Lower leg skin (tissue), 4 donors: ENCODE data around the gene SMIM36. TPM values are rescaled to one million over a fixed set of nuclear protein-coding genes. Genes with fewer than 3 reads are reported as not detected.
"Not testable (repeated sequence)": the region's sequence is repeated elsewhere in the genome, so short reads cannot be mapped to it uniquely, and the experiment has no call there.

ENCODE experiments used
- DNase-seq, 2 donors: peaks; one replicate each; pipeline ENCODE4 v3.0.0-alpha.2; 2019; ENCODE audit warnings: low spot score in 2 of 2
- H3K4me3 ChIP-seq: fragments of 200-600 bp; sonication (generic); 2 replicates; pipeline ENCODE4 v1.5.1; 2017; ENCODE audit warnings: mild to moderate bottlenecking, low read depth; ENCODE audit not compliant: poor library complexity, severe bottlenecking
- CTCF ChIP-seq, 3 donors: fragments of 450-650 bp; IDR thresholded peaks; one replicate each; pipeline ENCODE4 v1.5.1; 2016; ENCODE audit warnings: antibody characterized with exemption in 3 of 3, mild to moderate bottlenecking in 3 of 3, moderate library complexity in 2 of 3
- POLR2A ChIP-seq, 2 donors: fragments of 450-650 bp; IDR thresholded peaks; one replicate each; pipeline ENCODE4 v1.6.1; 2016 to 2017; ENCODE audit warnings: antibody characterized with exemption in 2 of 2, mild to moderate bottlenecking in 1 of 2, moderate library complexity in 1 of 2
- WGBS, 2 donors: methylation state at CpG; one replicate each; pipeline ENCODE4 v1.1.5; 2018; 5-methylcytosine and 5-hydroxymethylcytosine counted together
- intact Hi-C: fragments of 100-400 bp; cut with DNase I; formaldehyde crosslinking; loops from one replicate; pipeline ENCODE4 v1.15.0; 2023; ENCODE audit warnings: low total_unique reads
- total RNA-seq, 4 donors: library from RNA; depleted of rRNA; stranded (reverse); fragments of >200 nt; gene quantifications; one replicate each; pipeline ENCODE4 v1.1.0, GENCODE V29; 2016

SMIM36 gene
- total RNA-seq, 4 donors from 2014 or later: not detected

GRCh38 chr17:55482591-55483389 lies 28.5 kb downstream of the SMIM36 start:
- no peak for TF ChIP-seq CTCF (IDR thresholded peaks at IDR 0.05)
- no peak for TF ChIP-seq POLR2A (IDR thresholded peaks at IDR 0.05)
- no peak for DNase-seq
- intact Hi-C loops: no loop called here
- 83 to 85% methylated on average over 3 of the region's 3 CpGs for WGBS, 2 donors
- H3K4me3 ChIP-seq: no peak overlapping the region

- no peak overlapping the region for H3K4me3 ChIP-seq
- no peak for TF ChIP-seq CTCF (IDR thresholded peaks at IDR 0.05)
- no peak for TF ChIP-seq POLR2A (IDR thresholded peaks at IDR 0.05)
- no peak for DNase-seq
- intact Hi-C loops: no loop called here
These were observed 30.5 kb downstream of the SMIM36 start for GRCh38 chr17:55480631-55481315.

- DNase-seq: no peak
- intact Hi-C loops: no loop called here
- no peak overlapping the region for H3K4me3 ChIP-seq
- 74 to 86% methylated on average over 2 of the region's 2 CpGs for WGBS, 2 donors
- TF ChIP-seq CTCF (IDR thresholded peaks at IDR 0.05): no peak
- TF ChIP-seq POLR2A (IDR thresholded peaks at IDR 0.05): no peak
These were observed 31.3 kb downstream of the SMIM36 start for GRCh38 chr17:55479903-55480302.

- intact Hi-C loops: no loop called here
- DNase-seq: no peak
- 84 to 90% methylated on average over 3 of the region's 3 CpGs for WGBS, 2 donors
- TF ChIP-seq CTCF (IDR thresholded peaks at IDR 0.05): no peak
- TF ChIP-seq POLR2A (IDR thresholded peaks at IDR 0.05): no peak
- no peak overlapping the region for H3K4me3 ChIP-seq
These were observed 32.3 kb downstream of the SMIM36 start for GRCh38 chr17:55478971-55479370.

GRCh38 chr17:55466671-55467070 lies 44.6 kb downstream of the SMIM36 start:
- no peak for TF ChIP-seq CTCF (IDR thresholded peaks at IDR 0.05)
- TF ChIP-seq POLR2A (IDR thresholded peaks at IDR 0.05): no peak
- intact Hi-C loops: no loop called here
- 42 to 46% methylated on average over 7 of the region's 7 CpGs for WGBS, 2 donors
- H3K4me3 ChIP-seq: no peak overlapping the region
- DNase-seq: no peak

- DNase-seq, H3K4me3 ChIP-seq, intact Hi-C loops: not testable (repeated sequence)
- 68 to 84% methylated on average over 4 of the region's 4 CpGs for WGBS, 2 donors
These were observed 45.5 kb downstream of the SMIM36 start for GRCh38 chr17:55465771-55466170.
